ENCODE data around the gene OR10X1. TPM values are rescaled to one million over a fixed set of nuclear protein-coding genes. Genes with fewer than 3 reads are reported as not detected.

The OR10X1 gene
- total RNA-seq, 1 experiment from 2014 or later, result not detected

DNA sequence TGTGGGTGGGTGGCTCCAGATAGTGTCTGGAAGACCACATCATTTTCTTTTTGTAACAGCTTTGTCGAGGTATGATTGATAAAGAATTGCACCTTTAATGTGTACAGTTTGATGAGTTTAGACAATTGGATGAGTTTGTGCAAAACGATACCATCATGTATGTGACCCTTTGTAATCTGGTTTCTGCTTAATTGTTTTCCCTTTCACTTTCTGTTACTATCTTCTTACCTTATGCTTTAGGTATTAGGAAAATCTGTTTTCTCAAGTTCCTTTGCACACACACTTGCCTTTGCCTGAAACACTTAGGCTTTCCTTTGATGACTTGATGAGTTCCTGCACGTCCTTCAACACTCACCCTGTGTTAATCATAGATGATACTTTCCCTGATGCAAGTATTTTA lies 32.2 kb upstream of the OR10X1 start:
- no peak for TF ChIP-seq CTCF (conservative IDR thresholded peaks at IDR 0.05)
- Histone ChIP-seq H3K23me2 (ENCODE audit: insufficient read length, low read depth, low read length, poor library complexity, severe bottlenecking) (no peaks in the 10 kb centered on the region), H2BK120ac (ENCODE audit: low read depth, low read length, poor library complexity, severe bottlenecking) (no peak overlapping the region), H3K9ac (ENCODE audit: extremely low read depth, insufficient read length, low read length) (no peak overlapping the region), H2BK15ac (ENCODE audit: low read depth, low read length) (no peak overlapping the region), H4K8ac (replicated peaks; ENCODE audit: insufficient read length, low read depth, low read length) (no peak overlapping the region), H3K79me2 (ENCODE audit: insufficient read depth, low read length) (no peaks in the 10 kb centered on the region), H2BK20ac (ENCODE audit: low read depth, low read length, poor library complexity, severe bottlenecking) (no peak overlapping the region), H3K56ac (ENCODE audit: insufficient read length, low read depth, low read length) (no peak overlapping the region), H4K91ac (ENCODE audit: insufficient read length, low read depth, low read length) (no peak overlapping the region), H3K9me3 (ENCODE audit: control insufficient read depth, low read depth, low read length) (no peaks in the 10 kb centered on the region), H3K27ac (ENCODE audit: insufficient read length, low read depth, low read length) (no peak overlapping the region), H3K18ac (ENCODE audit: insufficient read length, low read depth, low read length) (no peak overlapping the region), H3K79me1 (ENCODE audit: insufficient read depth, low read depth, low read length, poor library complexity, severe bottlenecking) (no peaks in the 10 kb centered on the region), H2BK5ac (ENCODE audit: insufficient read length, low read length) (no peak overlapping the region), H3T11ph (ENCODE audit: low read length) (no peak overlapping the region), H3K4me2 (ENCODE audit: insufficient read depth, insufficient read length, low read length) (no peak overlapping the region), H3K4me1 (ENCODE audit: insufficient read depth, low read length) (0 out of 2 replicates have a peak, but pooled peaks cover 2% of the 10 kb centered on the region), H3K4ac (ENCODE audit: low read depth, low read length) (no peak overlapping the region), H3K27me3 (ENCODE audit: insufficient read depth, low read length) (no peaks in the 10 kb centered on the region), H3K23ac (ENCODE audit: insufficient read length, low read depth, low read length) (no peak overlapping the region), H4K20me1 (ENCODE audit: control insufficient read depth, insufficient read depth, insufficient read length) (no peaks in the 10 kb centered on the region), H2AFZ (ENCODE audit: low read length) (no peak overlapping the region), H3K14ac (ENCODE audit: insufficient read depth, low read length) (no peak overlapping the region), H2BK12ac (ENCODE audit: insufficient read length, low read depth, low read length) (no peak overlapping the region), H4K5ac (ENCODE audit: insufficient read length, low read depth, low read length) (no peak overlapping the region), H2AK5ac (ENCODE audit: insufficient read length, low read length) (no peak overlapping the region)
- Mint-ChIP-seq H3K36me3 (ENCODE audit: insufficient read depth in 1 of 3, low read depth in 3 of 3) (no peaks in the 10 kb centered on the region; a peak in 1 of 7 replicates), H3K4me1 (peaks cover 0 to 3% of the 10 kb centered on the region in 2 experiments; a peak in 1 of 4 replicates), H3K27ac (no peak overlapping the region), H3K9me3 (no peaks in the 10 kb centered on the region), H3K4me3 (no peak overlapping the region), H3K27me3 (ENCODE audit: low read depth) (peaks cover 3% of the 10 kb centered on the region; the same call in 1 of the 2 replicates)
- no CpG with 5 or more reads among the region's 3 CpGs for WGBS (ENCODE audit: extremely low coverage, insufficient read length, low lambda C conversion rate)
- no peak for DNase-seq

Measured in H9 (cell line).